ENCODE measurements around the gene POMC. TPM values are rescaled to one million over a fixed set of nuclear protein-coding genes. Genes with fewer than 3 reads are reported as not detected.
"Not testable (repeated sequence)": the region's sequence is repeated elsewhere in the genome, so short reads cannot be mapped to it uniquely, and the experiment has no call there.

Gene POMC
- total and polyA plus RNA-seq, 5 donors from 2014 or later = 3.8 to 9.6 (median 4.4) TPM

DNA sequence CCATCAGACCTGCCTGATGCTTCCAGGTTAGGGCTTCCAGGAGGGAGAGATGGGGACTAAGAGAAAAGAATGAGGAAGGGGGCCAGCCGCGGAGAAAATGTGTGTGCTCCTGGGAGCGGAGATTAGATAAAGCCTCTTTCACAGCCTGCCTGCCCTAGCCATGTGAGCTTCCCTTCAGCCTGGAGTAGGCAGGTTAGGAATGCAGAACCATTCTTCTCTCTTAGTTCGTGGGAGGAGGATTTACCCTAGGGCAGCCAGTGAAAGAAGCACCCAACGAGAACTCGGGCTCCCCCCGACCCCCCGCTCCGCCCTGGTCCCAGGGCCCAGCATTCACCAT lies 36.1 kb downstream of the POMC start:
- no peak for DNase-seq
- Mint-ChIP-seq H3K27me3 (peaks cover 82% of the 10 kb centered on the region), H3K27ac (no peak overlapping the region), H3K4me1 (peaks cover 0 to 20% (median 6%) of the 10 kb centered on the region in 4 donors), H3K4me3 (peak overlapping the region in 2 of 4 donors; percentile 21 to 50), H3K9me3 (peaks cover 0 to 1% (median 0%) of the 10 kb centered on the region in 7 donors), H3K36me3 (no peaks in the 10 kb centered on the region)
- no peak for ATAC-seq (ENCODE audit: low read depth in 2 of 2)
- Histone ChIP-seq H3K27me3 (ENCODE audit: control insufficient read depth, insufficient read depth, low read length) (peaks cover 28% of the 10 kb centered on the region), H3K4me1 (ENCODE audit: control insufficient read depth, insufficient read depth, low read length, poor library complexity, severe bottlenecking) (peaks cover 13% of the 10 kb centered on the region), H3K9me3 (ENCODE audit: control insufficient read depth in 2 of 2, low read length in 2 of 2) (no peaks in the 10 kb centered on the region), H3K27ac (ENCODE audit: insufficient read depth, low read length, poor library complexity, severe bottlenecking) (no peak overlapping the region), H3K36me3 (ENCODE audit: control insufficient read depth, insufficient read depth, low read length) (no peaks in the 10 kb centered on the region), H3K4me3 (ENCODE audit: low read depth, low read length) (no peak overlapping the region)

DNA sequence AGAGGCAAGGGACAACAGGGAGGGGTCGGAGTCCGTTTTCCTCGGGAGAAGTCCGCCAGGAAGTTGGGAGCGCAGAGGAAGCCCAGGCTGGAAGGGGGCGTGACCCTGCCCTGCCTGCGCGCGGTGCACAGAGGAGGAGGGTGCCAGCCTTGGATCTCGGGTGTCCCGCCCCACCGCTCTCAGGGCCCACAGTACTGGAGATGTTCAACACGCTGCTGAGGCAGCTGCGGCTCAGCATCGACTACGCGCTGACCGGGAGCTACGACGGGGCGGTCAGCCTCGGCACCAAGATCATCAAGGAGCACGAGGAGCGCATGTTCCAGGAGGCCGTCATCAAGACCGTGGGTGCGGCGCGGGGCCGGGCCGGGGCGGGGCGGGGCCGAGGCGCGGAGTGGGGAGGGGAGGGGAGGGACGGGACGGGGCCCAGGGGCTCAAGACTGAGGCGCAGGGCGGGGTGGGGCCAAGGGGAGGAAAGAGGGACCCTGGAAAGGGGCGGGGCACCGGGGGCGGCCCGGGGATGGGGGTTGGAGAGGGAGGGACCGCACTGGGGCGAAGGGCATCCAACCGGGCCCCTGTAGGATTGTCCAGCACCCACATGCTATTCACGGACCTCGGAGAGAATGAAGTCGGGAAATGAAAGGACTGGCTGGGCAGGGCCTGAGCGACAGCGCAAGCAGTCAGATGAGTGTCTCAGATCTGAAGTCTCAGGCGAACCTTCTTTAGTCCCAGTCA lies 36.6 kb downstream of the POMC start:
- peaks cover 0 to 20% (median 6%) of the 10 kb centered on the region in 4 donors for H3K4me1 Mint-ChIP-seq
- H3K27me3 Mint-ChIP-seq = peaks cover 76% of the 10 kb centered on the region
- Histone ChIP-seq H3K4me1 (ENCODE audit: control insufficient read depth, insufficient read depth, low read length, poor library complexity, severe bottlenecking) (peaks cover 13% of the 10 kb centered on the region), H3K36me3 (ENCODE audit: control insufficient read depth, insufficient read depth, low read length) (no peaks in the 10 kb centered on the region), H3K9me3 (ENCODE audit: control insufficient read depth in 2 of 2, low read length in 2 of 2) (no peaks in the 10 kb centered on the region), H3K27ac (ENCODE audit: insufficient read depth, low read length, poor library complexity, severe bottlenecking) (no peak overlapping the region), H3K27me3 (ENCODE audit: control insufficient read depth, insufficient read depth, low read length) (peaks cover 26% of the 10 kb centered on the region), H3K4me3 (ENCODE audit: low read depth, low read length) (no peak overlapping the region)
- H3K36me3 Mint-ChIP-seq = no peaks in the 10 kb centered on the region
- DNase-seq (peak in 2 of 3 donors; percentile 9 to 22), ATAC-seq (ENCODE audit: low read depth in 2 of 2) (no peak)
- peak overlapping the region in 2 of 4 donors; percentile 58 to 75 for H3K4me3 Mint-ChIP-seq
- no peak overlapping the region for H3K27ac Mint-ChIP-seq
- peaks cover 0 to 1% (median 0%) of the 10 kb centered on the region in 7 donors for H3K9me3 Mint-ChIP-seq

DNA sequence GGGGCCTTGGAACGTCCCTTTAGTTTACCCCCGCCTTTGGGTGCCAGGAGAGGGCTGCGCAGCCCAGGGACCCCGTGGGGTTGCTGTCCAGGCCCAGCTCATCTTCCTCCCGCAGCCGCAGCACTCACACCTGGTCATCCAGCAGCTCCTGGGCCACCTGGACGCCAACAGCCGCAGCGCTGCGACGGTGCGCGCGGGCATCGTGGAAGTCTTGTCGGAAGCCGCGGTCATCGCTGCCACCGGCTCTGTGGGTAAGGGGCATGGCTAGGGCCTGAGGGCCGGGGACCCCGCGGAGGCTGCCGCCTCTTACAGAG lies 37.2 kb downstream of the POMC start:
- H3K4me3 ChIP-seq (ENCODE audit: low read depth, low read length) = no peak overlapping the region
- H3K27me3 ChIP-seq (ENCODE audit: control insufficient read depth, insufficient read depth, low read length) = peaks cover 26% of the 10 kb centered on the region
- no peaks in the 10 kb centered on the region for H3K9me3 ChIP-seq (ENCODE audit: control insufficient read depth in 2 of 2, low read length in 2 of 2)
- DNase-seq (no peak), ATAC-seq (ENCODE audit: low read depth in 2 of 2) (no peak)
- peaks cover 13% of the 10 kb centered on the region for H3K4me1 ChIP-seq (ENCODE audit: control insufficient read depth, insufficient read depth, low read length, poor library complexity, severe bottlenecking)
- Mint-ChIP-seq H3K27ac (no peak overlapping the region), H3K9me3 (peaks cover 0 to 1% (median 0%) of the 10 kb centered on the region in 7 donors), H3K4me3 (peak overlapping the region in 1 of 4 donors; percentile 58), H3K4me1 (peaks cover 0 to 20% (median 6%) of the 10 kb centered on the region in 4 donors), H3K27me3 (peaks cover 71% of the 10 kb centered on the region), H3K36me3 (no peaks in the 10 kb centered on the region)
- no peak overlapping the region for H3K27ac ChIP-seq (ENCODE audit: insufficient read depth, low read length, poor library complexity, severe bottlenecking)
- no peaks in the 10 kb centered on the region for H3K36me3 ChIP-seq (ENCODE audit: control insufficient read depth, insufficient read depth, low read length)

DNA sequence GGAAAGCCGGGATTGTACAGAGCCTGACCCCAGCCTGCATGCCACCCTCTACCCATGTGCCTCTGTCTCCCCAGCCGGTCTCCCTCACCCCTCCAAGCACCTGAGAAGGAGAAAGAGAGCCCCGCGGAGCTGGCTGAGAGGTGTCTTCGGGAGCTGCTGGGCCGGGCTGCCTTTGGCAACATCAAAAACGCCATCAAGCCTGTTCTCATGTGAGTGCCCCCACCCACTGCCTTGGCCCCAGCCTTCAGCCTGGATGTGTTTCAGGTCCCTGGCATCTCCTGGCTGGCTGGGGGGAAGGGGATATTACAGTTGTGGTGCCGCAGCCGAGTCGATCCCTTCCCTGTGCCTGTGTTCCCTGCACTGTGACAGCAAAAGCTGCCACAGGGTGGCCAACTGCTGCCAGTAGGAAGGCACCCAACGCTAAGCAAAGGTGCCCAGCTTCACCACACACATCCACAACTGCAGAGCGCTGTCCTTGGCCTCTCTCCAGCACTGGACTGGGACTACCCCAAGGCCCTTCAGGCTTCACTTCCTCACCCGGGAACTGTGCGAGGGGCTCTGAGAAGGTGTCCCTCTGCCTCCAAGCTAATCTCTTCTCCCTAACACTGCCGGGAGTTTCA lies 38.4 kb downstream of the POMC start:
- Mint-ChIP-seq H3K9me3 (peaks cover 0 to 1% (median 0%) of the 10 kb centered on the region in 7 donors), H3K4me3 (no peak overlapping the region), H3K27ac (no peak overlapping the region), H3K4me1 (peaks cover 0 to 20% (median 6%) of the 10 kb centered on the region in 4 donors), H3K27me3 (peaks cover 59% of the 10 kb centered on the region), H3K36me3 (no peaks in the 10 kb centered on the region)
- Histone ChIP-seq H3K4me1 (ENCODE audit: control insufficient read depth, insufficient read depth, low read length, poor library complexity, severe bottlenecking) (peaks cover 13% of the 10 kb centered on the region), H3K36me3 (ENCODE audit: control insufficient read depth, insufficient read depth, low read length) (no peaks in the 10 kb centered on the region), H3K4me3 (ENCODE audit: low read depth, low read length) (no peak overlapping the region), H3K9me3 (ENCODE audit: control insufficient read depth in 2 of 2, low read length in 2 of 2) (no peaks in the 10 kb centered on the region), H3K27ac (ENCODE audit: insufficient read depth, low read length, poor library complexity, severe bottlenecking) (no peak overlapping the region), H3K27me3 (ENCODE audit: control insufficient read depth, insufficient read depth, low read length) (peaks cover 23% of the 10 kb centered on the region)
- ATAC-seq (ENCODE audit: low read depth in 2 of 2) (no peak), DNase-seq (no peak)

DNA sequence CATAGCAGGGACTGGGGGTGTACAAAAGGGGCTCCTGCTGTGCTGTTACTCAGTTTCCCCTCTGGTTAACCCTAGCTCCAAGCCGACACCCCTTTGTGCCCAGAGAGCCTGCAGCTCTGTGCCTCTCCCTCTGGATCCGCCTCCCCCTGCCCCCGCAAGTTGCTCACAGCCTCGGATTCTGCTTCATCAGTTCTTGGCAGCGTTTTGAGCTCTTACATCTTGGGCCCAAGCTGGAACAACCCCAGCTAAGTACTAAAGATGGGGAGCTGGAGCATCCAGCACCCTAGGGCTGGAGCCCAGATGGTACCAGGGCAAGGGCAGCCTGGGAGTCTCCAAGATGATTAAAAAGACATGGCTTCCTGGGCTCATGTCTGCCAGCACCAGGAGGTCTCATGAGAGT lies 40.7 kb downstream of the POMC start:
- Histone ChIP-seq H3K27me3 (ENCODE audit: control insufficient read depth, insufficient read depth, low read length) (peaks cover 10% of the 10 kb centered on the region), H3K36me3 (ENCODE audit: control insufficient read depth, insufficient read depth, low read length) (no peaks in the 10 kb centered on the region), H3K9me3 (ENCODE audit: control insufficient read depth in 2 of 2, low read length in 2 of 2) (no peaks in the 10 kb centered on the region), H3K27ac (ENCODE audit: insufficient read depth, low read length, poor library complexity, severe bottlenecking) (no peak overlapping the region), H3K4me3 (ENCODE audit: low read depth, low read length) (no peak overlapping the region), H3K4me1 (ENCODE audit: control insufficient read depth, insufficient read depth, low read length, poor library complexity, severe bottlenecking) (peaks cover 13% of the 10 kb centered on the region)
- H3K36me3 Mint-ChIP-seq = no peaks in the 10 kb centered on the region
- no peak for DNase-seq
- no peak overlapping the region for H3K4me3 Mint-ChIP-seq
- peaks cover 0 to 1% (median 0%) of the 10 kb centered on the region in 7 donors for H3K9me3 Mint-ChIP-seq
- ATAC-seq (ENCODE audit: low read depth in 2 of 2) = no peak
- H3K4me1 Mint-ChIP-seq = peaks cover 0 to 20% (median 4%) of the 10 kb centered on the region in 4 donors
- no peak overlapping the region for H3K27ac Mint-ChIP-seq
- peaks cover 39% of the 10 kb centered on the region for H3K27me3 Mint-ChIP-seq

DNA sequence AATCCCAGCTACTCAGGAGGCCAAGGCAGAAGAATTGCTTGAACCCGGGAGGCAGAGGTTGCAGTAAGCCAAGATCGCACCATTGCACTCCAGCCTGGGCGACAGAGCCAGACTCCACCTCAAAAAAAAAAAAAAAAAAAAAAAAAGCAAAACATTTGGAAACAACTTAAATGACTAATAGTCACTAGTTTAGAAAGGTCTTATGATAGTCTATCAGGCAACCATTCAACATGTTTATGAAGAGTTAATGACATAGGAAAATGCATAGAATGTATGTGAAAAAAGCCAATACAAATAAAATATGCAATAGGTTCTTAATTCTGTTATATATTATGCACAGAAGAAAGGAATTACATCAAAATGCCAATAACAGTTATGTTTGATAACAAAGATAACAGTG lies 41.3 kb downstream of the POMC start:
- not testable (repeated sequence) for H3K9me3 ChIP-seq (ENCODE audit: control insufficient read depth in 2 of 2, low read length in 2 of 2); DNase-seq; H3K27me3 ChIP-seq (ENCODE audit: control insufficient read depth, insufficient read depth, low read length); H3K36me3 Mint-ChIP-seq; H3K27ac Mint-ChIP-seq; ATAC-seq (ENCODE audit: low read depth in 2 of 2); H3K9me3 Mint-ChIP-seq; H3K27ac ChIP-seq (ENCODE audit: insufficient read depth, low read length, poor library complexity, severe bottlenecking); H3K36me3 ChIP-seq (ENCODE audit: control insufficient read depth, insufficient read depth, low read length); H3K4me3 ChIP-seq (ENCODE audit: low read depth, low read length); H3K4me3 Mint-ChIP-seq
- peaks cover 38% of the 10 kb centered on the region for H3K27me3 Mint-ChIP-seq
- H3K4me1 ChIP-seq (ENCODE audit: control insufficient read depth, insufficient read depth, low read length, poor library complexity, severe bottlenecking) = peaks cover 12% of the 10 kb centered on the region
- peaks cover 0 to 18% (median 4%) of the 10 kb centered on the region in 4 donors for H3K4me1 Mint-ChIP-seq

DNA sequence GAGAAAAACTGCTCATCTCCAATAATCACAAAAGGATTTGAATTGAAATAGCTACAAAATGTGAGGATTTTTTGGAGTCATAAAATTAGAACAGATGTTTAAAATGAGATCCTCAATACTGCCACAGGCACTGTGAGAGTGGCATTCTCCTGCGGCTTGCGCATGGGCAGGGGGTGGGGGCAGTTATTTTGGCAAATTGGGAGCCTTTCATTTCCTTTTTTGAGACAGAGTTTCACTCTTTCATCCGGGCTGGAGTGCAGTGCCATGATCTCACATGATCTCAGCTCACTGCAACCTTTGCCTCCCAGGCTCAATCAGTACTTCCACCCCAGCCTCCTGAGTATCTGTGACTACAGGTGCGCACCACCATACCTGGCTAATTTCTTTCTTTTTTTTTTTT lies 42.4 kb downstream of the POMC start:
- peaks cover 5% of the 10 kb centered on the region for H3K27me3 ChIP-seq (ENCODE audit: control insufficient read depth, insufficient read depth, low read length)
- H3K9me3 ChIP-seq (ENCODE audit: control insufficient read depth in 2 of 2, low read length in 2 of 2) = no peaks in the 10 kb centered on the region
- ATAC-seq (ENCODE audit: low read depth in 2 of 2) = no peak
- Mint-ChIP-seq H3K4me3 (no peak overlapping the region), H3K27me3 (peaks cover 28% of the 10 kb centered on the region), H3K36me3 (no peaks in the 10 kb centered on the region), H3K9me3 (peaks cover 0 to 2% (median 0%) of the 10 kb centered on the region in 7 donors), H3K4me1 (peaks cover 0 to 11% (median 4%) of the 10 kb centered on the region in 4 donors), H3K27ac (no peak overlapping the region)
- H3K4me1 ChIP-seq (ENCODE audit: control insufficient read depth, insufficient read depth, low read length, poor library complexity, severe bottlenecking) = peaks cover 3% of the 10 kb centered on the region
- no peak overlapping the region for H3K4me3 ChIP-seq (ENCODE audit: low read depth, low read length)
- no peak for DNase-seq
- no peaks in the 10 kb centered on the region for H3K36me3 ChIP-seq (ENCODE audit: control insufficient read depth, insufficient read depth, low read length)
- no peak overlapping the region for H3K27ac ChIP-seq (ENCODE audit: insufficient read depth, low read length, poor library complexity, severe bottlenecking)

DNA sequence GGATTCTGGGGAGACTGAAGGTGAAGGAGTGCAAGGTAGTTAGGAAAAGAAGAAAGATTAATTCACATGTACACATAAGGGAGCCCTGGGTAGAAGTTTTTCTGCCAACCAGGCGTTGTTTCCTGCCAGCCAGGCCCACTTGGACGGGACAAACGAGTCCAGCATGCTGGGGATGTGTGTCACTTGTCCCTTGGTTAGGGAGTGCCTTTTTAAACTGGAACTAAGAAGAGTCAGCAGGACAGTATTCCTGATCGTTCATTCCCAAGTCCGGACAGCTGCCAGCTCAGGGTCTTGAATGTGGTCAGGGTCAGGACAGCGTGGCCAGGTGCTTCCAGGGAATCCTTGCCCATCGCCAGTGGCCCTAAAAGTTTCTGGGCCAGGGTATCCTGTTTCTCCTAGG lies 43.2 kb downstream of the POMC start:
- no peak for ATAC-seq (ENCODE audit: low read depth in 2 of 2)
- no peaks in the 10 kb centered on the region for H3K36me3 ChIP-seq (ENCODE audit: control insufficient read depth, insufficient read depth, low read length)
- Mint-ChIP-seq H3K4me1 (peaks cover 0 to 9% (median 4%) of the 10 kb centered on the region in 4 donors), H3K9me3 (peaks cover 0 to 2% (median 0%) of the 10 kb centered on the region in 7 donors), H3K4me3 (no peak overlapping the region), H3K27ac (no peak overlapping the region), H3K36me3 (no peaks in the 10 kb centered on the region), H3K27me3 (peaks cover 20% of the 10 kb centered on the region)
- no peak overlapping the region for H3K27ac ChIP-seq (ENCODE audit: insufficient read depth, low read length, poor library complexity, severe bottlenecking)
- no peak overlapping the region for H3K4me3 ChIP-seq (ENCODE audit: low read depth, low read length)
- no peak for DNase-seq
- peaks cover 2% of the 10 kb centered on the region for H3K27me3 ChIP-seq (ENCODE audit: control insufficient read depth, insufficient read depth, low read length)
- H3K9me3 ChIP-seq (ENCODE audit: control insufficient read depth in 2 of 2, low read length in 2 of 2) = no peaks in the 10 kb centered on the region
- peaks cover 3% of the 10 kb centered on the region for H3K4me1 ChIP-seq (ENCODE audit: control insufficient read depth, insufficient read depth, low read length, poor library complexity, severe bottlenecking)

Data from CD4-positive, CD25-positive, alpha-beta regulatory T cell (primary cell).